ELF-1 (cell line): ENCODE results near the gene DIAPH1.
A peak's percentile ranks its signal among the peaks of the same experiment; 100 is the strongest.

Experiments
- DNase-seq: peaks from one replicate; pipeline ENCODE4 v3.0.0-alpha.2; 2016; ENCODE audit warnings: low read depth, low spot score

The DIAPH1 gene

DNA sequence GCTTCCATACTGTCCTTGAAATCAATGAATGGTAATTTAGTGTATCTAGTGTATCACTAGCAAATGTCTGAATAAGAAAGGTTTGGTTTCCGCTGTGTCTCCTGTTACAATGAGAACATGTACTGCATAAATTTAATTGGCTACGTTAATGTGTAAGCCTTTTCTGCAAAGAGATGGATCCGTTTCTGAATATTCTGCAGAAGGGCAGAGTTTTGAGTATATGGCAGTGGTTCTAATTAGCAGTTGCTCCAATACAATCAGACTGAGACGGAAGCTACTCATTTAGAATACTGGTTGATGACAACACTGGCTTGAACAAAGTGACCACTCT, 134.5 kb downstream of the DIAPH1 start:
- DNase-seq, result no peak

DNA sequence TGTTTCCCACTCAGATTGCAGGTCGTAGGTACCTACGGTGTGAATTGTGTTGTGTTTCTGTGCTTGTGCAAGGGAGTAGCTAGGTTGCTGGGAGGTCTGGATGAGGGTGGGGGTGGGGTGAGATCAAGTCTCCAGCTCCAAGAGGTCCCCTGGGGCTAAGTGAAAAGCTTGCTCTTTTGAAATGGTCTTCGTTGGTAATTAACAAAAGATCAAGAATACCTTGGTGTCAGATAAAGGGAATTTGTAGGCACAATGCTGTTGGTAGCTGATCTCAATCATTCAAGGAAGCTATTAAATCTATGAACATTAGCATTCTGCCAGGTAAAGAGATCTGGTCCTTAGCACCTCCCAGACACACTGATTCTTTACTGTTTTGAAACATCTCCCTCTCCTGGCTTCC, 134.9 kb downstream of the DIAPH1 start:
- DNase-seq, result peak; percentile 71

- DNase-seq, result no peak
Observed at GRCh38 chr5:141479776-141480175, 139.0 kb downstream of the DIAPH1 start.

GRCh38 chr5:141478321-141478945, 140.4 kb downstream of the DIAPH1 start:
- DNase-seq, result peak; percentile 61

- no peak for DNase-seq
Observed at GRCh38 chr5:141477815-141478214, 141.0 kb downstream of the DIAPH1 start.

- DNase-seq, result no peak
Observed at GRCh38 chr5:141477044-141477575, 141.7 kb downstream of the DIAPH1 start.

- peak; percentile 65 for DNase-seq
Observed at GRCh38 chr5:141476132-141476911, 142.5 kb downstream of the DIAPH1 start.

DNA sequence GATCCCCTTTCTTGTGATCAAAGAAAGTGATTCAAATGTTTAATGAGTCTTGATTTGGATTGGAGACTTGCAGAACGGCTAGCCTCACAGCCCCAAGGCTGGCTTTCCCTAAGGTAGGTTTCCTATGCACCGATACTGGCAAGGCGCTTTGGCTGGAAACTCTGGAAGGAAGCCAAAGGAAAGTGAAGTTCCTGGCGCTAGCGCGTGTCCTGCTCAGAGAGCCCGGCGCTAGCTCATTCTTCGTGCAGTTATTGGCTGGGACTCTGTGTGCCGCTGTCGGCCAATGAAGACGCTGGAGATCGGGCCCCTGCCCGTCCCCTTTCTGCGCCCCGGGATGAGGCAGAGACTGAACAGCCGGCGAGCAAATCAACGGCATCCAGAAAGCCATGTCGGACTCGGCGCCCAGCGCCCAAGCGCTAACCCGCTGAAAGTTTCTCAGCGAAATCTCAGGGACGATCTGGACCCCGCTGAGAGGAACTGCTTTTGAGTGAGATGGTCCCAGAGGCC, 143.1 kb downstream of the DIAPH1 start, which contains the start of gene PCDHGC3:
Gene PCDHGC3 (plus strand): TSS at position 342 of the 507 bp plus-strand sequence. CDS start 151 bp downstream, at position 493.
- peak; percentile 94 for DNase-seq

GRCh38 chr5:141465351-141465750, 153.4 kb downstream of the DIAPH1 start:
- no peak for DNase-seq
